ENCODE data around the gene PYGB. TPM values are rescaled to one million over a fixed set of nuclear protein-coding genes. Genes with fewer than 3 reads are reported as not detected.

The PYGB gene
- total and polyA plus RNA-seq, 2 donors (not counting 1 experiment from before 2014, with no cell fraction given) = 22.5 to 30.6 TPM

- Mint-ChIP-seq H3K4me1 (no peaks in the 10 kb centered on the region), H3K4me3 (no peak overlapping the region), H3K27ac (no peak overlapping the region), H3K9me3 (ENCODE audit: insufficient read depth) (no peaks in the 10 kb centered on the region), H3K27me3 (no peaks in the 10 kb centered on the region)
- POLR2A ChIA-PET = no interaction called here
- DNase-seq (no peak), ATAC-seq (ENCODE audit: low read depth) (no peak)
- H3K36me3 ChIP-seq (replicated peaks in 1 of 2; ENCODE audit: control extremely low read depth in 1 of 2, control insufficient read depth in 1 of 2, extremely low read depth in 1 of 2, insufficient read depth in 2 of 2, low read length in 1 of 2) = peaks cover 0 to 4% of the 10 kb centered on the region in 2 experiments
- H3K4me3 ChIP-seq (ENCODE audit: control extremely low read depth in 1 of 5, extremely low read depth in 1 of 5, insufficient read depth in 1 of 5, low read depth in 2 of 5, low read length in 4 of 5) = no peak overlapping the region
- TF ChIP-seq EZH2 (IDR thresholded peaks at IDR 0.05; ENCODE audit: borderline replicate concordance, insufficient read depth, low read depth, low read length, poor library complexity, severe bottlenecking) = no peak
- TF ChIP-seq, protein P1, sequence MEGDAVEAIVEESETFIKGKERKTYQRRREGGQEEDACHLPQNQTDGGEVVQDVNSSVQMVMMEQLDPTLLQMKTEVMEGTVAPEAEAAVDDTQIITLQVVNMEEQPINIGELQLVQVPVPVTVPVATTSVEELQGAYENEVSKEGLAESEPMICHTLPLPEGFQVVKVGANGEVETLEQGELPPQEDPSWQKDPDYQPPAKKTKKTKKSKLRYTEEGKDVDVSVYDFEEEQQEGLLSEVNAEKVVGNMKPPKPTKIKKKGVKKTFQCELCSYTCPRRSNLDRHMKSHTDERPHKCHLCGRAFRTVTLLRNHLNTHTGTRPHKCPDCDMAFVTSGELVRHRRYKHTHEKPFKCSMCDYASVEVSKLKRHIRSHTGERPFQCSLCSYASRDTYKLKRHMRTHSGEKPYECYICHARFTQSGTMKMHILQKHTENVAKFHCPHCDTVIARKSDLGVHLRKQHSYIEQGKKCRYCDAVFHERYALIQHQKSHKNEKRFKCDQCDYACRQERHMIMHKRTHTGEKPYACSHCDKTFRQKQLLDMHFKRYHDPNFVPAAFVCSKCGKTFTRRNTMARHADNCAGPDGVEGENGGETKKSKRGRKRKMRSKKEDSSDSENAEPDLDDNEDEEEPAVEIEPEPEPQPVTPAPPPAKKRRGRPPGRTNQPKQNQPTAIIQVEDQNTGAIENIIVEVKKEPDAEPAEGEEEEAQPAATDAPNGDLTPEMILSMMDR (IDR thresholded peaks at IDR 0.05) = no peak
- H3K4me1 ChIP-seq (ENCODE audit: control insufficient read depth in 2 of 2, insufficient read depth in 2 of 2, low read length in 2 of 2) = no peaks in the 10 kb centered on the region
- CTCF ChIA-PET = no interaction called here
- no peaks in the 10 kb centered on the region for H3K9me3 ChIP-seq (ENCODE audit: control extremely low read depth in 1 of 3, control insufficient read depth in 2 of 3, insufficient read depth in 1 of 3, low read length in 2 of 3)
- H3K4me2 ChIP-seq (replicated peaks; ENCODE audit: low read depth, low read length, poor library complexity, severe bottlenecking) = no peak overlapping the region
- H4K20me1 ChIP-seq (ENCODE audit: control insufficient read depth, insufficient read depth, low read length, poor library complexity, severe bottlenecking) = no peaks in the 10 kb centered on the region
- no peak overlapping the region for H3K27ac ChIP-seq (ENCODE audit: low read length in 2 of 2)
- no peaks in the 10 kb centered on the region for H3K27me3 ChIP-seq (replicated peaks in 1 of 4; ENCODE audit: control extremely low read depth in 1 of 4, control insufficient read depth in 3 of 4, insufficient read depth in 4 of 4, low read length in 3 of 4)
- intact Hi-C loops (cut with micrococcal nuclease) = no loop called here
- H3K79me2 ChIP-seq (ENCODE audit: control insufficient read depth, insufficient read depth, low read length) = no peaks in the 10 kb centered on the region
- H2AFZ ChIP-seq (ENCODE audit: insufficient read depth, low read depth, low read length, poor library complexity, severe bottlenecking) = no peak overlapping the region
- WGBS (ENCODE audit: insufficient coverage) = 83% methylated on average over 4 of the region's 8 CpGs
- H3K9ac ChIP-seq (ENCODE audit: low read length) = no peak overlapping the region
Observed at GRCh38 chr20:25223179-25223661, 24.7 kb upstream of the PYGB start.

DNA sequence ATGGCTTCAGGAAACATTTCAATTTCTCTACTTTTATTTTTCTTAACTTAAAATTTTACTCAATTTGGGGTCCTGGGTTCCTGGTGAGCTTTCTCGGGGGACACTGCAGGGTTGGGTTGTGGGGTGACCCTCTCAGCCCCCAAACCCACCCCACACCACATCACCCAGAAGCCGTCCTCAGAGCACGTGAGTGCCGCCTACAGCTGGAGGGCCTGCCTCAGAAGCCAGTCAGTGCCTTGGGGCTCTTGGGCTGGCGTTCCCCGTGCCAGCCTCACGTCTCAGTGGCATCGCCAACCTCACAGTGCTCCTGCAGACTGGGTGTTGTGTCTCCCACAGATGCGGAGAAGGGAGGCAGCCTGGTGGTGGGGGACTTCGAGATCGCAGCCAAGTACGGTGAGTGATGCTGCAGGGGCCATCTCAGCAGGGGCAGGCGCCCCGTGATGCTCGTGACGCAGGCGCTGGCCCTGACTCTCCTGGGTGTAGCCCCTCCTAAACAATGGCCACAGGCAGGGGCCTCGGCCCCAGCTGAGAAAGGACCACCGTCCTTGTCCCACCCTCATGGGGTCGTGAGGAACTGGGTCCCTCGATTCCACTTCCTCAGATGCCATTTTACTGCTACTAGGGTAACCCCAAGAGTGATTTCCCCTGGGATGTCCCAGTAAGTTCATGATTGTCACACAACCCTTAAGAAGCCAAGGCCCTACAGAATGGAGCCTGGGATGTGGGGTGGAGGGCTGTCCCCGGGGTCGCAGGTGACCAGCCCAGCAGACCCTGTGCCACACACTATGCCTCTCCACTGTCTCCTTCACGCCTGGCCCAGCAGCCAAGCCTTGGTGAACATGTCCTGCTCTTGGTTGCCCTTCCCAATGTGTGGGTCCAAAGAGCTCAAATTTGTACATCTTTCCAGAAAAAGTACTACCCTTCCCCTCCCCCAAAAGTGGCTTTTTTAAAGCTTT lies 23.8 kb upstream of the PYGB start:
- H3K4me3 Mint-ChIP-seq = no peak overlapping the region
- no peaks in the 10 kb centered on the region for H3K79me2 ChIP-seq (ENCODE audit: control insufficient read depth, insufficient read depth, low read length)
- no peaks in the 10 kb centered on the region for H3K4me1 Mint-ChIP-seq
- no peak for DNase-seq
- H3K27ac ChIP-seq (ENCODE audit: low read length in 2 of 2) = no peak overlapping the region
- no peaks in the 10 kb centered on the region for H3K27me3 Mint-ChIP-seq
- H3K4me2 ChIP-seq (replicated peaks; ENCODE audit: low read depth, low read length, poor library complexity, severe bottlenecking) = no peak overlapping the region
- no peaks in the 10 kb centered on the region for H4K20me1 ChIP-seq (ENCODE audit: control insufficient read depth, insufficient read depth, low read length, poor library complexity, severe bottlenecking)
- no peaks in the 10 kb centered on the region for H3K9me3 Mint-ChIP-seq (ENCODE audit: insufficient read depth)
- H3K27ac Mint-ChIP-seq = no peak overlapping the region
- H3K9me3 ChIP-seq (ENCODE audit: control extremely low read depth in 1 of 3, control insufficient read depth in 2 of 3, insufficient read depth in 1 of 3, low read length in 2 of 3) = no peaks in the 10 kb centered on the region
- intact Hi-C loops (cut with micrococcal nuclease) = no loop called here
- 97% methylated on average over 23 of the region's 24 CpGs for WGBS (ENCODE audit: insufficient coverage)
- ChIA-PET POLR2A (no interaction called here), CTCF (no interaction called here)
- no peaks in the 10 kb centered on the region for H3K4me1 ChIP-seq (ENCODE audit: control insufficient read depth in 2 of 2, insufficient read depth in 2 of 2, low read length in 2 of 2)
- H2AFZ ChIP-seq (ENCODE audit: insufficient read depth, low read depth, low read length, poor library complexity, severe bottlenecking) = no peak overlapping the region
- H3K4me3 ChIP-seq (ENCODE audit: control extremely low read depth in 1 of 5, extremely low read depth in 1 of 5, insufficient read depth in 1 of 5, low read depth in 2 of 5, low read length in 4 of 5) = no peak overlapping the region
- no peaks in the 10 kb centered on the region for H3K36me3 ChIP-seq (replicated peaks in 1 of 2; ENCODE audit: control extremely low read depth in 1 of 2, control insufficient read depth in 1 of 2, extremely low read depth in 1 of 2, insufficient read depth in 2 of 2, low read length in 1 of 2)
- ATAC-seq (ENCODE audit: low read depth) = no peak
- H3K9ac ChIP-seq (ENCODE audit: low read length) = no peak overlapping the region
- no peak for TF ChIP-seq EZH2 (IDR thresholded peaks at IDR 0.05; ENCODE audit: borderline replicate concordance, insufficient read depth, low read depth, low read length, poor library complexity, severe bottlenecking)
- TF ChIP-seq, protein P1 (IDR thresholded peaks at IDR 0.05) = no peak
- H3K27me3 ChIP-seq (replicated peaks in 1 of 4; ENCODE audit: control extremely low read depth in 1 of 4, control insufficient read depth in 3 of 4, insufficient read depth in 4 of 4, low read length in 3 of 4) = no peaks in the 10 kb centered on the region

Measured in B cell (primary cell).